ENCODE measurements around the gene CNPY1. TPM values are rescaled to one million over a fixed set of nuclear protein-coding genes. Genes with fewer than 3 reads are reported as not detected.
"Not testable (repeated sequence)": the region's sequence is repeated elsewhere in the genome, so short reads cannot be mapped to it uniquely, and the experiment has no call there.

The CNPY1 gene
- not detected for total RNA-seq

GRCh38 chr7:155546449-155546848, at the start of gene CNPY1:
Gene CNPY1 (minus strand): TSS chr7:155546559. CDS start chr7:155545929, 630 bp downstream.
- WGBS, 2 donors (ENCODE audit: low coverage in 1 of 2): 80% methylated on average over 1 of the region's 1 CpG; no CpG with 5 or more reads in 1 of the 2 donors
- not testable (repeated sequence) for H3K9me3 ChIP-seq, H3K36me3 ChIP-seq, H3K4me1 ChIP-seq, H3K4me3 ChIP-seq, H3K27ac ChIP-seq, ATAC-seq
- H3K27me3 ChIP-seq: peaks cover 64% of the 10 kb centered on the region

- TF ChIP-seq POLR2A (IDR thresholded peaks at IDR 0.05): no peak
- no peak for TF ChIP-seq POLR2AphosphoS5 (IDR thresholded peaks at IDR 0.05)
- TF ChIP-seq EP300 (IDR thresholded peaks at IDR 0.05): no peak
- no peak for TF ChIP-seq CTCF (IDR thresholded peaks at IDR 0.05)
- Histone ChIP-seq H3K27ac (no peak overlapping the region), H3K27me3 (peaks cover 38% of the 10 kb centered on the region), H3K9me3 (no peaks in the 10 kb centered on the region), H3K4me1 (peaks cover 0 to 3% (median 3%) of the 10 kb centered on the region in 3 donors), H3K36me3 (no peaks in the 10 kb centered on the region), H3K4me3 (no peak overlapping the region)
- no peak for ATAC-seq
- 30% methylated on average over 3 of the region's 3 CpGs; no CpG with 5 or more reads in 1 of the 2 donors for WGBS, 2 donors (ENCODE audit: low coverage in 1 of 2)
Measured at GRCh38 chr7:155594961-155595366, 48.6 kb upstream of the CNPY1 start.

GRCh38 chr7:155594163-155594732, 47.9 kb upstream of the CNPY1 start:
- TF ChIP-seq POLR2AphosphoS5 (IDR thresholded peaks at IDR 0.05) (no peak), CTCF (IDR thresholded peaks at IDR 0.05) (no peak), POLR2A (IDR thresholded peaks at IDR 0.05) (no peak), EP300 (IDR thresholded peaks at IDR 0.05) (no peak)
- H3K9me3 ChIP-seq: no peaks in the 10 kb centered on the region
- peaks cover 46% of the 10 kb centered on the region for H3K27me3 ChIP-seq
- no CpG with 5 or more reads among the region's 6 CpGs for WGBS, 2 donors (ENCODE audit: low coverage in 1 of 2)
- H3K36me3 ChIP-seq: no peaks in the 10 kb centered on the region
- H3K4me1 ChIP-seq: peaks cover 0 to 3% (median 3%) of the 10 kb centered on the region in 3 donors
- no peak overlapping the region for H3K4me3 ChIP-seq
- ATAC-seq: no peak
- no peak overlapping the region for H3K27ac ChIP-seq

GRCh38 chr7:155593461-155594162, 47.3 kb upstream of the CNPY1 start:
- Histone ChIP-seq H3K4me1 (no peaks in the 10 kb centered on the region), H3K9me3 (no peaks in the 10 kb centered on the region), H3K4me3 (no peak overlapping the region), H3K27me3 (peaks cover 52% of the 10 kb centered on the region), H3K27ac (no peak overlapping the region), H3K36me3 (no peaks in the 10 kb centered on the region)
- ATAC-seq: no peak
- WGBS, 2 donors (ENCODE audit: low coverage in 1 of 2): 54 to 75% methylated on average over 8 to 10 of the region's 15 CpGs
- no peak for TF ChIP-seq CTCF (IDR thresholded peaks at IDR 0.05)
- TF ChIP-seq EP300 (IDR thresholded peaks at IDR 0.05): no peak
- TF ChIP-seq POLR2AphosphoS5 (IDR thresholded peaks at IDR 0.05): no peak
- TF ChIP-seq POLR2A (IDR thresholded peaks at IDR 0.05): no peak

GRCh38 chr7:155591055-155591775, 44.9 kb upstream of the CNPY1 start:
- Histone ChIP-seq H3K4me3 (no peak overlapping the region), H3K27ac (no peak overlapping the region), H3K4me1 (no peaks in the 10 kb centered on the region), H3K27me3 (peaks cover 68% of the 10 kb centered on the region), H3K9me3 (no peaks in the 10 kb centered on the region), H3K36me3 (no peaks in the 10 kb centered on the region)
- WGBS, 2 donors (ENCODE audit: low coverage in 1 of 2): 52 to 87% methylated on average over 4 to 8 of the region's 14 CpGs
- no peak for ATAC-seq
- no peak for TF ChIP-seq POLR2AphosphoS5 (IDR thresholded peaks at IDR 0.05)
- no peak for TF ChIP-seq EP300 (IDR thresholded peaks at IDR 0.05)
- no peak for TF ChIP-seq POLR2A (IDR thresholded peaks at IDR 0.05)
